Endometrial microvascular endothelial cells (primary cell): Measurements from ENCODE around the gene BCAS1. TPM values are rescaled to one million over a fixed set of nuclear protein-coding genes. Genes with fewer than 3 reads are reported as not detected.

Experiments
- in situ Hi-C: cut with HindIII; loops from 2 replicates; pipeline ENCODE4 v1.10.0; 2017; ENCODE audit warnings: low sequenced_read_pairs, low pct_unique_long_range_greater_than_20kb; ENCODE audit errors: inconsistent ontology term
- total RNA-seq: library from RNA; depleted of rRNA; stranded (reverse); fragments of >200 nt; gene quantifications from one replicate; pipeline ENCODE4 v1.2.3, GENCODE V29; 2015; ENCODE audit errors: inconsistent ontology term

The BCAS1 gene
- total RNA-seq, 1 donor from 2014 or later: not detected

GRCh38 chr20:54104781-54105180, 34.4 kb upstream of the BCAS1 start:
- in situ Hi-C loops: no loop called here

DNA sequence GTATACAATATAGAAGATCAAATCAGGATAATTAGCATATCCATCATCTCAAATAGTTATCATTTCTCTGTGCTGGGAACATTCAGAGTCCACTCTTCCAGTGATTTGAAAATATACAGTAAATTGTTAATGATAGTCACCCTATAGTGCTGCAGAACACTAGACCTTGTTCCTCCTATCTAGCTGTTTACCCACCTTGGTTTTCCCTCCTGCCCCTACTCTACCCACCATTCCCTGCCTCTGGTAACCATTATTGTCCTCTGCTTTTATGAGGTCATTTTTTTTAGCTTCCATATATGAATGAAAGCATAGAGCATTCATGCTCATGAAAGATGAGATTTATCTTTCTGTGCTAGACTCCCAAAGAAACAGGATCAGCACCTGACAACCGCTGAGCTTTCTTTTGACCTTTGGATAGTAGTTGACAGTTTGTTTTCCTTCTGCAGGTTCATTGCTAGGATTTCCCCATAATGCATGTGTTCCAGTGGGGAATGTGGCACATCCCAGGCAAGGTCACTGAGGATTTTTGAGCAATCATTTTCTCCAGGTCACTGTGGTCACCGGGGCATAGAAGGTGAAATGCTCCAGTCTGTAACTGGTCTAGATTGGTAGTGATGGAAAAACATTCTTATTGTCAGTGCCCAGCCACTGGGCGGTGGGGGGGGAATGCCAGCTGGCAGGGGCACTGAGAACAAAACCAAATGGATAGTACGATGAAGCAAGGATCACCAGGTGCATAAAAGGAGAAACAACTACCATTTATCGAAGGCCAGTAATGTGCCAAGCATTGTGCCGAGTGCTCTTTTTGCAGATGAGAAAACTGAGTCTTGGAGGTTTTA, 33.6 kb upstream of the BCAS1 start:
- in situ Hi-C loops: no loop called here

DNA sequence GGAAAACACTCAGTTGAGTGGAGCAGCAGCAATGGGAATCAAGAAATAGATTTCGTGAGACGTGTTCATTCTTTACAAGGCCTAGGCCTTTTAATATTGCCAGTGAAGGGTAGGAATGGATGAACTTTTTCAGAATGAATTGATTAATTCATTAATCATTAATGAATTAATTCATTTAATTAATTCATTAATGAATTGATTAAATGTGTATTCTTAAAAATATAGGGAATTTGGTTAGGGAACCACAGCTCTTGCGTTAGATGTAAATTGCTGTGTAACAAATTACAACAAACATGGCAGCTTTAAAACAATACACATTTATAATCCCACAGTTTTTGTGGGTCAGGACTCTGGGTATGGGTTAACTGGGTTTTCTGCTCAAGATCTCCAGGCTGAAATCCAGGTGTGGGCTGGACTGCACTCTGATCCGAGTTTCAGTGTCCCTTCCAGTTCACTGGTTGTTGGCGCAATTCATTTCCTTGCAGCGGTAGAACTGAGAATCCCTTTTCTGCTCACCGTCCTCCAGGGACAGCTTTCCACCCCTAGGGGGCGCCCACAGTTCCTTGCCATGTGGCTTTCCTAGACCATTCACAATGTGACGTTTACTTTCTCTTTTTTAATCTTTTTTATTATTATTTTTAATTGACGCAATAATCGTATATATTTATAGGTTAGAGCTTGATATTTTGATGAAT, 32.8 kb upstream of the BCAS1 start:
- in situ Hi-C loops: no loop called here

GRCh38 chr20:54102543-54102942, 32.1 kb upstream of the BCAS1 start:
- in situ Hi-C loops: no loop called here

- in situ Hi-C loops: no loop called here
These were observed 30.2 kb upstream of the BCAS1 start for GRCh38 chr20:54100563-54100962.

DNA sequence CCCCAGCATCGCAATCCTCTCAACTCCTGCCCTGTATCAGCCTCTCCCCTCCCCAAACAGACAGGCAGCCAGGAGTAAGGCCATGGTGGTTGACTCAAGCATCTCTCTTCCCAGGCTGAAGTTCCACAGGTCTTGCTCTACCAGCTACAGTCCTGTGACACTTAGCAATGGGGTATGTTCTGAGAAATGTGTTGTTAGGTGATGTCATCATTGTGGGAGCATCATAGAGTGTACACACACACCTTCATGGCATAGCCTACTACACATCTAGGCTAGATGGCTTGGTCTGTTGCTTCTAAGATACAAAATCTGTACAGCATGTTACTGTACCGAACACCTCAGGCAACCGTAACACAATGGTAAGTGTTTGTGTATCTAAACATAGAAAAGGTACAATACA, 29.5 kb upstream of the BCAS1 start:
- in situ Hi-C loops: no loop called here

DNA sequence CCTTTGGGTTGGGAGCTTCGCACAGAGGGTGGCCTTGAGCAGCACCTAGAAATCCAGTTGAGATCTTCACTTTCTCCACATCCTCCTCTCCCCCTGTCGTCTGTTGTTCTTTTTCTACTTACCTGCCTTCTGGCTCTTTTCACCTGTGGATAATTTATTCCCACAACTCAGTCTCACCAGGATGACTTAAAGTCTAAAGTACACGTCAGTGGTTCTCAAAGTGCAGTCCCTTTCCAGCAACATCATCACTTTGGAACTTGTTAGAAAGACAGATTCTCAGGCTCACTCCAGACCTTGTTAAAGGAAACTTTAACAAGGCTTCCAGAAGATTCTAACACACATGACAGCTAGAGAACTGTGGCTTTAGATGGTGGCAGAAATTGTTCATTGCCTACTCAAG, 27.7 kb upstream of the BCAS1 start:
- in situ Hi-C loops: no loop called here

- in situ Hi-C loops: no loop called here
These were observed 26.8 kb upstream of the BCAS1 start for GRCh38 chr20:54097236-54097529.

GRCh38 chr20:54095824-54096223, 25.4 kb upstream of the BCAS1 start:
- in situ Hi-C loops: no loop called here

- in situ Hi-C loops: no loop called here
These were observed 23.8 kb upstream of the BCAS1 start for GRCh38 chr20:54094268-54094580.

GRCh38 chr20:54093423-54094267, 23.3 kb upstream of the BCAS1 start:
- in situ Hi-C loops: no loop called here

DNA sequence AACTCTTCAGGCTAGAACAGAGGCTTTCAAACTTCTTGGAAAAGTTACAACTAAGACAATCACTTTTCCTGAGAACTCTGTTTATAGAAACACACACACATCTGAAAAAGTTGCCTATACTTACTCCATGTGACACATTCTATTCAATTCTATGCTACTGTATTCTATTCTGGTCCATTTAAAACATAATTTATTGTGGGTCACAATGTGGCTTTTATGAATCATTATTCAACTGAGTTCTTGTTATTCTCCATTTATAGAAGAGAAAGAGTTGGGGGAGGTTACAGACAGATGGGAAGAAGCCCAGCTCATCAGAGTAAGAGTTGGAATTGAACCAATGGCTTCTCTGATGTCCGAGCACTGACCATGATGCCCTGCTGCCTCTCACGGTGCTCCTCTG, 21.6 kb upstream of the BCAS1 start:
- in situ Hi-C loops: no loop called here

DNA sequence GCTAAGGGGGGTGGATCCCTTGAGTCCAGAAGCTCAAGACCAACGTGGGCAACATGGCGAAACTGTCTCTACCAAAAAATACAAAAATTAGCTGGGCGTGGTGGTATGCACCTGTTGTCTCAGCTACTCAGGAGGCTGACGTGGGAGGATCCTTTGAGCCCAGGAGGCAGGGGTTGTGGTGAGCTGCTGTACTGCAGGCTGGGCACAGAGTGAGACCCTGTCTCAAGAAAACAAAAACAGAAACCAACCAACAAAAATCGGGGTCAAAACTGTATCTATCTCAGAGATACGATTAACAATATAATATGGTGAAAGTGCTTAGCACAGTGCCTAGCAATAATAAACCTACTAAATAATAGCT, 20.7 kb upstream of the BCAS1 start:
- in situ Hi-C loops: no loop called here

GRCh38 chr20:54090230-54091119, 20.1 kb upstream of the BCAS1 start:
- in situ Hi-C loops: no loop called here

GRCh38 chr20:54088430-54088829, 18.0 kb upstream of the BCAS1 start:
- in situ Hi-C loops: no loop called here

DNA sequence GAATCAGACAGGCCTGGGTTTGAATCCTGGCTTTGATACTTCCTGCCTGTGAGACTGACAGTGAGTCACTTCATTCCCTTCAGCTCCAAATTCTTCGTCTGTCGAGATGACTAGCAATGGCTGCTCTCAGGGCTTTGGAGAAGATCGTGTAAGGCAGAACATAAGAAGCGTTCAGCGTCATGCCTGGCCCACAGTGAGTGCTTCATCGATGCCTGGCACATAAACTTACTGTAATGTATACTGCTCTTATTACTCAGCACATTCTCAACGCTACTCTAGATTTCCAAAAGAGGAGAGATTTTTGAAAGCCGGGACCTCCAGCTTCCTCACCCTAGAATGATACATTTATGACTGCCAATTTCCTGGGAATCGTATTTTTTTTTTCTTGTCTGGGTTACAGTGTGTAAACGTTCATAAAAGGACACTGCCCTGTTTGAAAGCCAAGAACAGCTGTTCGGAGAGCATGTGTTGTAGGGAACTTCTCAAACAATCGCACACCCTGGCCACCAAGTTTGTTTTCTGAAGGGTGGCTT, 16.2 kb upstream of the BCAS1 start:
- in situ Hi-C loops: no loop called here

GRCh38 chr20:54085910-54086309, 15.5 kb upstream of the BCAS1 start:
- in situ Hi-C loops: no loop called here

DNA sequence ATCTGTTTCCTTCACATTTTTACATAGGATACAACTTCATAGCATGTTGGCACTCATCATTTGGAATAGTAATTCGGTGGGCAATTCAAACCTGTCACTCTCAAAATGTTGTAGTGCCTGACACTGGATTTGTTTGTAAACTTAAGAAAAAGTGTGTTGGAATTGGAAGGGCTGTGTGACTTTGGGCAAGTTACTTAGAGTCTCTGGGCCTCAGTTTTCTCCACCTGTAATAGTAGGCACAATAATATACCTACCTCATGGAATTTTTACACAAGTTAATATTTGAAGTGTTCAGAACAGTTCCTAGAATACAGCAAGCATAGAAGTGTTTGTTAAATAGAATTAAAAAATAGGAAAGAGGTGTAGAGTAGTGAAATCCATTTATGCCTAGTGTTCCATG, 15.0 kb upstream of the BCAS1 start:
- in situ Hi-C loops: no loop called here
